A673 (cell line): ENCODE results near the gene RAD51AP2. TPM values are rescaled to one million over a fixed set of nuclear protein-coding genes. Genes with fewer than 3 reads are reported as not detected.

Experiments used
- BruUV-seq: library from RNA; stranded (reverse); fragments of 400-500 nt; replicated peaks from 2 replicates; lab custom pipeline; 2021; lab: Mats Ljungman, UMichigan
- CTCF ChIA-PET: fragments of 300-600 bp; sonication (Branson Sonifier 250); formaldehyde crosslinking; loops from one replicate; lab custom pipeline; 2022; ENCODE audit warnings: antibody characterized with exemption; lab: Charles Lee
- POLR2A ChIA-PET: fragments of 300-600 bp; sonication (Branson Sonifier 250); formaldehyde crosslinking; loops from one replicate; lab custom pipeline; 2022; ENCODE audit warnings: antibody characterized with exemption; ENCODE audit not compliant: low non-redundant PET; lab: Charles Lee
- DNase-seq: peaks from one replicate; pipeline ENCODE4 v3.0.0-alpha.2; 2015; ENCODE audit warnings: low spot score
- H3K27ac ChIP-seq: fragments of 200-600 bp; sonication (generic); 2 replicates; pipeline ENCODE4 v1.5.1; 2016; ENCODE audit warnings: mixed run types, low read depth, mild to moderate bottlenecking, mixed read lengths, antibody characterized with exemption, low read length; ENCODE audit not compliant: poor library complexity, severe bottlenecking
- H3K27me3 ChIP-seq: fragments of 200-600 bp; sonication (generic); replicated peaks from 2 replicates; pipeline ENCODE4 v1.6.1; 2017; ENCODE audit warnings: mixed run types, low read depth, mild to moderate bottlenecking, mixed read lengths, antibody characterized with exemption, low read length; ENCODE audit not compliant: insufficient read depth, poor library complexity
- H3K36me3 ChIP-seq: fragments of 200-600 bp; sonication (generic); 2 replicates; pipeline ENCODE4 v1.6.1; 2016; ENCODE audit warnings: mixed run types, mild to moderate bottlenecking, mixed read lengths, antibody characterized with exemption, low read length; ENCODE audit not compliant: insufficient read depth, poor library complexity, severe bottlenecking
- H3K4me1 ChIP-seq: fragments of 200-600 bp; sonication (generic); 2 replicates; pipeline ENCODE4 v1.6.1; 2017; ENCODE audit warnings: mixed run types, mild to moderate bottlenecking, mixed read lengths, antibody characterized with exemption, low read length; ENCODE audit not compliant: insufficient read depth, poor library complexity, severe bottlenecking
- H3K4me3 ChIP-seq: fragments of 200-600 bp; sonication (generic); 2 replicates; pipeline ENCODE4 v1.5.1; 2016; ENCODE audit warnings: low read depth, mixed run types, mild to moderate bottlenecking, mixed read lengths, low read length; ENCODE audit not compliant: poor library complexity, severe bottlenecking
- H3K9me3 ChIP-seq: fragments of 200-600 bp; sonication (generic); 2 replicates; pipeline ENCODE4 v1.6.1; 2016; ENCODE audit warnings: mixed run types, low read depth, mild to moderate bottlenecking, mixed read lengths, antibody characterized with exemption, low read length; ENCODE audit not compliant: poor library complexity, severe bottlenecking
- CTCF ChIP-seq: fragments of 300-800, 200-600 bp; sonication (generic); conservative IDR thresholded peaks from 2 replicates; pipeline ENCODE4 v1.5.1; 2017; ENCODE audit warnings: low read depth, mild to moderate bottlenecking, antibody characterized with exemption, low read length, moderate library complexity, mixed read lengths
- EZH2 ChIP-seq: fragments of 200-600 bp; sonication (generic); IDR thresholded peaks from 2 replicates; pipeline ENCODE4 v1.6.1; 2017; ENCODE audit warnings: borderline replicate concordance, low read depth, mild to moderate bottlenecking, mixed read lengths, antibody characterized with exemption, low read length; ENCODE audit not compliant: poor library complexity, severe bottlenecking
- intact Hi-C: fragments of 100-400 bp; cut with micrococcal nuclease; formaldehyde crosslinking; loops from one replicate; pipeline ENCODE4 v1.10.0; 2022; ENCODE audit not compliant: unreplicated experiment
- total RNA-seq: library from RNA; stranded (reverse); gene quantifications from 2 replicates; pipeline ENCODE4 v1.2.3, GENCODE V29; 2021

RAD51AP2 gene
- total RNA-seq, 1 experiment from 2014 or later = 0.13 TPM

- intact Hi-C loops = loop anchor here (5.0 kb wide), 1 partner anchor 79 kb away; no protein-coding TSS in a partner anchor
- TF ChIP-seq CTCF (no peak), EZH2 (no peak)
Observed at GRCh38 chr2:17543131-17543660, 25.0 kb upstream of the RAD51AP2 start.

GRCh38 chr2:17542471-17542870, 24.2 kb upstream of the RAD51AP2 start:
- H3K9me3 ChIP-seq = no peaks in the 10 kb centered on the region
- DNase-seq = no peak
- intact Hi-C loops = loop anchor here (5.0 kb wide), 1 partner anchor 80 kb away; no protein-coding TSS in a partner anchor
- BruUV-seq = no TSS peak
- CTCF ChIA-PET = no interaction called here
- H3K4me3 ChIP-seq = no peak overlapping the region
- H3K27ac ChIP-seq = no peak overlapping the region
- no peak for TF ChIP-seq CTCF
- TF ChIP-seq EZH2 = no peak
- POLR2A ChIA-PET = no interaction called here
- H3K36me3 ChIP-seq = no peaks in the 10 kb centered on the region
- H3K4me1 ChIP-seq = peaks cover 14% of the 10 kb centered on the region
- no peaks in the 10 kb centered on the region for H3K27me3 ChIP-seq

More at GRCh38 chr2:17543131-17543660, 25.0 kb upstream of the RAD51AP2 start:
- Histone ChIP-seq H3K36me3 (no peaks in the 10 kb centered on the region), H3K27ac (no peak overlapping the region), H3K9me3 (no peaks in the 10 kb centered on the region), H3K4me1 (peaks cover 14% of the 10 kb centered on the region), H3K27me3 (no peaks in the 10 kb centered on the region), H3K4me3 (no peak overlapping the region)
- CTCF ChIA-PET = no interaction called here
- POLR2A ChIA-PET = no interaction called here
- no TSS peak for BruUV-seq
- DNase-seq = no peak

GRCh38 chr2:17541531-17541950, 23.3 kb upstream of the RAD51AP2 start:
- Histone ChIP-seq H3K9me3 (no peaks in the 10 kb centered on the region), H3K4me3 (peak overlapping the region; percentile 64), H3K27me3 (no peaks in the 10 kb centered on the region), H3K36me3 (no peaks in the 10 kb centered on the region), H3K27ac (no peak overlapping the region), H3K4me1 (peaks cover 14% of the 10 kb centered on the region)
- ChIA-PET POLR2A (no interaction called here), CTCF (no interaction called here)
- BruUV-seq = TSS peak; percentile 31
- no peak for DNase-seq
- intact Hi-C loops = loop anchor here (5.0 kb wide), 1 partner anchor 81 kb away; no protein-coding TSS in a partner anchor
- TF ChIP-seq CTCF (no peak), EZH2 (no peak)
